GM12878 (cell line): ENCODE results near the gene CXorf65. TPM values are rescaled to one million over a fixed set of nuclear protein-coding genes. Genes with fewer than 3 reads are reported as not detected.

ENCODE experiments used
- ASH2L ChIP-seq: fragments of 300-600, 200-600 bp; sonication (generic); IDR thresholded peaks from 2 replicates; pipeline ENCODE4 v1.6.1; 2017; ENCODE audit warnings: low read depth, mild to moderate bottlenecking, borderline replicate concordance
- BHLHE40 ChIP-seq, 2 experiments: fragments of 450-650 bp in 1 of 2; IDR thresholded peaks; 2 replicates each; pipeline ENCODE4 v1.6.1; 2011 to 2017; ENCODE audit warnings: low read depth in 2 of 2, borderline replicate concordance in 1 of 2, improper control_type of control experiment in 1 of 2, low read length in 1 of 2, mild to moderate bottlenecking in 1 of 2
- CHD2 ChIP-seq: IDR thresholded peaks from 2 replicates; pipeline ENCODE4 v1.6.1; 2011; ENCODE audit warnings: low read depth, low read length, improper control_type of control experiment, borderline replicate concordance
- CREM ChIP-seq: IDR thresholded peaks from 2 replicates; pipeline ENCODE4 v1.6.1; 2014; ENCODE audit warnings: antibody characterized with exemption, low read depth
- E2F8 ChIP-seq: fragments of 450-650 bp; IDR thresholded peaks from 2 replicates; pipeline ENCODE4 v1.6.1; 2018; ENCODE audit warnings: mild to moderate bottlenecking, low read depth, moderate library complexity; ENCODE audit not compliant: partially characterized antibody
- EP300 ChIP-seq, 2 experiments: fragments of 150-350 bp in 1 of 2; IDR thresholded peaks; 2 replicates each; pipeline ENCODE4 v1.6.1; 2011 to 2012; ENCODE audit warnings: low read depth in 2 of 2, low read length in 2 of 2, borderline replicate concordance in 1 of 2, improper control_type of control experiment in 1 of 2, inconsistent platforms in 1 of 2; ENCODE audit not compliant: control insufficient read depth in 1 of 2
- ESRRA ChIP-seq: IDR thresholded peaks from 2 replicates; pipeline ENCODE4 v1.6.1; 2012; ENCODE audit warnings: mild to moderate bottlenecking, low read length, improper control_type of control experiment
- HCFC1 ChIP-seq: fragments of 150-350 bp; IDR thresholded peaks from 2 replicates; pipeline ENCODE4 v1.6.1; 2014; ENCODE audit warnings: low read length
- HDAC2 ChIP-seq: fragments of 200-600 bp; sonication (generic); IDR thresholded peaks from 2 replicates; pipeline ENCODE4 v1.6.1; 2017
- HDAC6 ChIP-seq: fragments of 200-600 bp; sonication (generic); IDR thresholded peaks from one replicate; pipeline ENCODE4 v1.8.0; 2017; ENCODE audit warnings: antibody characterized with exemption; ENCODE audit not compliant: unreplicated experiment
- IRF4 ChIP-seq: IDR thresholded peaks from 2 replicates; pipeline ENCODE4 v1.6.1; 2011; ENCODE audit warnings: low read depth, low read length
- IRF5 ChIP-seq: fragments of 450-650 bp; IDR thresholded peaks from 2 replicates; pipeline ENCODE4 v1.6.1; 2017; ENCODE audit warnings: borderline replicate concordance
- KLF5 ChIP-seq: fragments of 450-650 bp; IDR thresholded peaks from 2 replicates; pipeline ENCODE4 v1.6.1; 2014; ENCODE audit warnings: mild to moderate bottlenecking; ENCODE audit not compliant: partially characterized antibody
- MXI1 ChIP-seq: fragments of 150-350 bp; IDR thresholded peaks from 2 replicates; pipeline ENCODE4 v1.6.1; 2011; ENCODE audit warnings: low read depth, mild to moderate bottlenecking, inconsistent platforms, low read length, improper control_type of control experiment
- NBN ChIP-seq: fragments of 450-650 bp; IDR thresholded peaks from 2 replicates; pipeline ENCODE4 v1.6.1; 2016
- NFYB ChIP-seq: IDR thresholded peaks from 2 replicates; pipeline ENCODE4 v1.6.1; 2011; ENCODE audit warnings: low read depth, mild to moderate bottlenecking, low read length, improper control_type of control experiment, moderate library complexity; ENCODE audit not compliant: insufficient read depth
- POLR2A ChIP-seq: IDR thresholded peaks from 2 replicates; pipeline ENCODE4 v1.6.1; 2011; ENCODE audit warnings: low read depth, mild to moderate bottlenecking, low read length
- POLR2AphosphoS2 ChIP-seq: IDR thresholded peaks from 2 replicates; pipeline ENCODE4 v1.6.1; 2011; ENCODE audit warnings: low read depth, mild to moderate bottlenecking, low read length, improper control_type of control experiment, moderate library complexity
- POLR2AphosphoS5 ChIP-seq: IDR thresholded peaks from 2 replicates; pipeline ENCODE4 v1.6.1; 2011; ENCODE audit warnings: mild to moderate bottlenecking, low read length, inconsistent platforms
- RAD51 ChIP-seq: fragments of 450-650 bp; IDR thresholded peaks from 2 replicates; pipeline ENCODE4 v1.6.1; 2016; ENCODE audit warnings: moderate library complexity, mild to moderate bottlenecking, inconsistent platforms
- SMAD1 ChIP-seq: fragments of 450-650 bp; IDR thresholded peaks from 2 replicates; pipeline ENCODE4 v1.6.1; 2018; ENCODE audit warnings: mild to moderate bottlenecking, low read depth; ENCODE audit not compliant: partially characterized antibody
- ZBTB33 ChIP-seq: fragments of 450-650 bp; IDR thresholded peaks from 2 replicates; pipeline ENCODE4 v1.6.1; 2017; ENCODE audit warnings: mild to moderate bottlenecking
- ZNF274 ChIP-seq: IDR thresholded peaks from one replicate; pipeline ENCODE4 v1.8.0; 2011; ENCODE audit not compliant: insufficient read length, insufficient read depth
- ZNF622 ChIP-seq: fragments of 450-650 bp; IDR thresholded peaks from 2 replicates; pipeline ENCODE4 v1.6.1; 2017; ENCODE audit warnings: mild to moderate bottlenecking, inconsistent platforms
- polyA plus RNA-seq, 11 experiments: library from polyadenylated mRNA; depleted of rRNA in 4 of 11; unstranded in 6 of 11; stranded (reverse) in 5 of 11; fragments of >200 nt; fragmentation: Nextera tagmentation in 4 of 11; fragmentation: Illumina TruSeq in 1 of 11; extraction: Ambion mirVana in 4 of 11; extraction: Trizol in 1 of 11; gene quantifications; 1 replicate in 1 of 11; 2 replicates in 10 of 11; pipeline versions ENCODE4 v1.2.1 to v1.2.3, GENCODE V29; 2011 to 2016; ENCODE audit warnings: inconsistent platforms in 2 of 11, missing spikeins in 2 of 11, low read depth in 1 of 11
- total RNA-seq, 4 experiments: library from RNA; depleted of rRNA in 3 of 4; stranded (reverse); fragments of >200 nt in 3 of 4; fragmentation: Illumina TruSeq in 1 of 4; extraction: Trizol in 1 of 4; gene quantifications; 2 replicates each; pipeline versions ENCODE4 v1.2.1 to v1.2.3, GENCODE V29; 2013 to 2021

Gene CXorf65
- total and polyA plus RNA-seq, 10 of the 15 experiments (the other 5 are each of a cell fraction or from before 2014, with no cell fraction given) = 0.82 to 4.8 (median 2.3) TPM

GRCh38 chrX:71118032-71118984 lies 11.8 kb upstream of the CXorf65 start, which contains the start of gene MED12 (continued):
- no peak for TF ChIP-seq BHLHE40 (IDR thresholded peaks at IDR 0.05; ENCODE audit: borderline replicate concordance in 1 of 2, low read depth in 2 of 2, low read length in 1 of 2)
- TF ChIP-seq ZNF622 = no peak
- no peak for TF ChIP-seq ZNF274
- no peak for TF ChIP-seq EP300 (IDR thresholded peaks at IDR 0.05; ENCODE audit: borderline replicate concordance in 1 of 2, control insufficient read depth in 1 of 2, low read depth in 2 of 2, low read length in 2 of 2)
- TF ChIP-seq HDAC6 = no peak
- TF ChIP-seq IRF4 = no peak
- peak; percentile 33 for TF ChIP-seq SMAD1
- TF ChIP-seq ASH2L = no peak
- TF ChIP-seq NFYB = no peak
- TF ChIP-seq POLR2AphosphoS2 = 0 out of 2 replicates have a peak, but pooled peaks have one; percentile 57
- no peak for TF ChIP-seq HCFC1
- TF ChIP-seq HDAC2 = no peak
- peak; percentile 67 for TF ChIP-seq POLR2A
- TF ChIP-seq ESRRA = no peak
- no peak for TF ChIP-seq NBN
- no peak for TF ChIP-seq CREM
- TF ChIP-seq ZBTB33 = no peak
- no peak for TF ChIP-seq MXI1
- TF ChIP-seq POLR2AphosphoS5 = peak; percentile 81
- no peak for TF ChIP-seq IRF5
- TF ChIP-seq CHD2 = no peak
- no peak for TF ChIP-seq E2F8
- no peak for TF ChIP-seq KLF5
- TF ChIP-seq RAD51 = no peak
